SH-SY5Y (cell line): ENCODE results near the gene FBXL22.

Experiments used
- GATA2 ChIP-seq: IDR thresholded peaks from 2 replicates; pipeline ENCODE4 v1.6.1; 2011; ENCODE audit warnings: mild to moderate bottlenecking, low read depth, low read length
- GATA3 ChIP-seq: IDR thresholded peaks from 2 replicates; pipeline ENCODE4 v1.6.1; 2011; ENCODE audit warnings: low read depth, mild to moderate bottlenecking, low read length, moderate library complexity

DNA sequence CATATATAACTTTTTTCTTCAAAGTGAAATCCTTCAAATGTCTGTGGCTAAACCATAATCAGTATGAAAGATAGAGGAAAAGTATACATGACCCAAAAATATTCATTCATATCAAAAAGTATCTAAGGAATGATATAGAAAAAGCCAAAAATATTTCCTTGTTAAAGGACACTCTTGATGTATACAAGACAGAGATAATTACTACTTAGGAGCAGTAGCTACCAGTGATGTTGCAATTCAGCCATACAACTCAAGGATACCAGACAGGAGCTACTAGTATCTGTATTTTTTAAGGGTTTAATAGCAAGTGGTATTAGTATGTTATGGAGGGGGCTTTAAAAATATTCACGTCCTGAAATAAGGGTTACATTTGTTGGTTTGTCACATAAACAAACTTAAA, 37.0 kb downstream of the FBXL22 start:
- TF ChIP-seq GATA2 = no peak
- no peak for TF ChIP-seq GATA3
